Adrenal gland (tissue), 5 donors: ENCODE measurements around the gene PWWP2B.

Experiments used
- POLR2A ChIP-seq, 2 donors: fragments of 450-650 bp; IDR thresholded peaks; one replicate each; pipeline ENCODE4 v1.6.1; 2017; ENCODE audit warnings: antibody characterized with exemption in 2 of 2, mild to moderate bottlenecking in 2 of 2, moderate library complexity in 1 of 2
- TF ChIP-seq, protein P1 (sequence below), 6 experiments: fragments of 450-650 bp in 4 of 6; fragments of 200-600 bp in 2 of 6; sonication (generic) in 1 of 6; IDR thresholded peaks; 1 replicate in 5 of 6; 2 replicates in 1 of 6; pipeline versions ENCODE4 v1.5.1 to v1.8.0; 2016 to 2021; ENCODE audit warnings: antibody characterized with exemption in 6 of 6, mild to moderate bottlenecking in 2 of 6, moderate library complexity in 1 of 6
- donor health status: DM: no; HTN: no; CAD: no.

DNA sequence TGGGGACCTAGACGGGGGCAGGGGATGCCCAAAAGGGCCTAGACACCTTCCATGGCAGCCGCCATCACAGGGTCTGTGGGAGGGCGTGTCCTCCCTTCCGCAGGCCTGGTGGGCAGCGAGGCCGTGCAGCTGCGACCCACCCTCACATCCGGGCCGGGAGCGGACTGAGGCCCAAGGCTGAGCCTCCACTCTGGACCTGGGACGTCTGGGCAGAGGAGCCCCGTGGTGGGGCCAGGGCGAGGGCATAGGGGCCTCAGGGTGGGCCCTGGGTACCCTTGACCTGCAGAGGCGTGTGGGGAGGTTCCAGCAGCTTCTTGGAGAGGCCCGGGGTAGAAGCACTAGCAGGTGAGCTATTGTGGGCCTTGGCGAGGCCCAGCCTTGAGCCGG is 49.2 kb downstream of the PWWP2B start:
- TF ChIP-seq, protein P1, sequence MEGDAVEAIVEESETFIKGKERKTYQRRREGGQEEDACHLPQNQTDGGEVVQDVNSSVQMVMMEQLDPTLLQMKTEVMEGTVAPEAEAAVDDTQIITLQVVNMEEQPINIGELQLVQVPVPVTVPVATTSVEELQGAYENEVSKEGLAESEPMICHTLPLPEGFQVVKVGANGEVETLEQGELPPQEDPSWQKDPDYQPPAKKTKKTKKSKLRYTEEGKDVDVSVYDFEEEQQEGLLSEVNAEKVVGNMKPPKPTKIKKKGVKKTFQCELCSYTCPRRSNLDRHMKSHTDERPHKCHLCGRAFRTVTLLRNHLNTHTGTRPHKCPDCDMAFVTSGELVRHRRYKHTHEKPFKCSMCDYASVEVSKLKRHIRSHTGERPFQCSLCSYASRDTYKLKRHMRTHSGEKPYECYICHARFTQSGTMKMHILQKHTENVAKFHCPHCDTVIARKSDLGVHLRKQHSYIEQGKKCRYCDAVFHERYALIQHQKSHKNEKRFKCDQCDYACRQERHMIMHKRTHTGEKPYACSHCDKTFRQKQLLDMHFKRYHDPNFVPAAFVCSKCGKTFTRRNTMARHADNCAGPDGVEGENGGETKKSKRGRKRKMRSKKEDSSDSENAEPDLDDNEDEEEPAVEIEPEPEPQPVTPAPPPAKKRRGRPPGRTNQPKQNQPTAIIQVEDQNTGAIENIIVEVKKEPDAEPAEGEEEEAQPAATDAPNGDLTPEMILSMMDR (IDR thresholded peaks at IDR 0.05): no peak
- TF ChIP-seq POLR2A (IDR thresholded peaks at IDR 0.05): no peak
